Smooth muscle cell of trachea (primary cell): ENCODE measurements around the gene UGT2B7. TPM values are rescaled to one million over a fixed set of nuclear protein-coding genes. Genes with fewer than 3 reads are reported as not detected.

Experiments
- total RNA-seq: library from RNA; depleted of rRNA; stranded (reverse); fragments of >200 nt; gene quantifications from 2 replicates; pipeline ENCODE4 v1.2.1, GENCODE V29; 2014

Gene UGT2B7
- total RNA-seq, result under 0.01 TPM in 1 of 2 replicates, not detected in the other

GRCh38 chr4:69096111-69096656, at the start of gene UGT2B7:
TSS of gene UGT2B7 (plus strand) at chr4:69096474. CDS start at chr4:69096521, 47 bp downstream.

Other genes starting within 250 kb of the UGT2B7 start
- gene UGT2A3, start 144.7 kb upstream of the UGT2B7 start, total RNA-seq, result not detected in 2 replicates
- not detected in 2 replicates for gene UGT2B11, start 118.3 kb downstream of the UGT2B7 start, total RNA-seq
- not detected in 2 replicates for gene UGT2B28, start 184.0 kb downstream of the UGT2B7 start, total RNA-seq